K562 (cell line): ENCODE data around the gene DOK4. TPM values are rescaled to one million over a fixed set of nuclear protein-coding genes. Genes with fewer than 3 reads are reported as not detected.

Experiments used
- NR2C2 ChIP-seq, 2 experiments: fragments of 200-800 bp in 1 of 2; sonication (Bioruptor generic) in 1 of 2; sonication (generic) in 1 of 2; formaldehyde crosslinking in 1 of 2; IDR thresholded peaks; 2 replicates each; pipeline versions ENCODE4 v1.6.1 to v1.8.0; 2016 to 2022; ENCODE audit warnings: mild to moderate bottlenecking in 1 of 2, missing compliant biosample characterization in 1 of 2, missing genetic modification characterization in 1 of 2, missing genetic modification reagents in 1 of 2
- POLR2H ChIP-seq: IDR thresholded peaks from 2 replicates; pipeline ENCODE4 v1.6.1; 2016; ENCODE audit warnings: missing genetic modification characterization, low read depth, mild to moderate bottlenecking, control low read depth, missing compliant biosample characterization, moderate library complexity
- ZKSCAN8 ChIP-seq: fragments of 200-800 bp; sonication (Bioruptor generic); IDR thresholded peaks from 2 replicates; pipeline ENCODE4 v1.6.1; 2016; ENCODE audit warnings: missing genetic modification characterization, missing compliant biosample characterization
- ZNF184 ChIP-seq: sonication (generic); formaldehyde crosslinking; IDR thresholded peaks from 2 replicates; pipeline ENCODE4 v1.5.0; 2020; ENCODE audit warnings: missing genetic modification reagents
- ZNF232 ChIP-seq: sonication (generic); formaldehyde crosslinking; IDR thresholded peaks from 2 replicates; pipeline ENCODE4 v1.8.0; 2022; ENCODE audit warnings: mild to moderate bottlenecking, missing genetic modification reagents
- ZNF830 ChIP-seq: fragments of 250-450 bp; sonication (Bioruptor Pico); IDR thresholded peaks from 2 replicates; pipeline ENCODE4 v1.5.0; 2021; ENCODE audit warnings: mild to moderate bottlenecking
- polyA plus RNA-seq, 8 experiments: library from polyadenylated mRNA; depleted of rRNA in 4 of 8; stranded (reverse) in 5 of 8; unstranded in 3 of 8; fragments of >200 nt; fragmentation: Nextera tagmentation in 2 of 8; fragmentation: Illumina TruSeq in 1 of 8; extraction: Ambion mirVana in 2 of 8; extraction: Trizol in 1 of 8; gene quantifications; 2 replicates each; pipeline versions ENCODE4 v1.2.1 to v1.2.3, GENCODE V29; 2011 to 2014; ENCODE audit warnings: inconsistent platforms in 1 of 8, missing spikeins in 1 of 8
- total RNA-seq, 7 experiments: library from RNA; depleted of rRNA in 6 of 7; stranded (reverse); fragments of >200 nt in 6 of 7; fragmentation: Illumina TruSeq in 2 of 7; extraction: Trizol in 2 of 7; gene quantifications; 2 replicates each; pipeline versions ENCODE4 v1.2.1 to v1.2.3, GENCODE V29; 2011 to 2021; ENCODE audit warnings: low replicate concordance in 1 of 7
- TF ChIP-seq, protein P1 (sequence below): fragments of 200-600 bp; sonication (generic); IDR thresholded peaks from one replicate; pipeline ENCODE4 v1.6.1; 2012; ENCODE audit warnings: mild to moderate bottlenecking, low read depth, low read length, inconsistent platforms
- TF ChIP-seq, protein P2 (sequence below): fragments of 250-450 bp; sonication (Bioruptor Pico); IDR thresholded peaks from 2 replicates; pipeline ENCODE4 v1.4.0; 2020; ENCODE audit warnings: mild to moderate bottlenecking
- TF ChIP-seq, protein P3 (sequence below): fragments of 250-450 bp; sonication (Bioruptor Pico); IDR thresholded peaks from 2 replicates; pipeline ENCODE4 v1.8.0; 2021; ENCODE audit warnings: moderate library complexity, mild to moderate bottlenecking, inconsistent platforms

The DOK4 gene
- total and polyA plus RNA-seq, 9 of the 15 experiments (the other 6 are each of a cell fraction or from before 2014, with no cell fraction given), result 0.10 to 14.4 (median 8.3) TPM

DNA sequence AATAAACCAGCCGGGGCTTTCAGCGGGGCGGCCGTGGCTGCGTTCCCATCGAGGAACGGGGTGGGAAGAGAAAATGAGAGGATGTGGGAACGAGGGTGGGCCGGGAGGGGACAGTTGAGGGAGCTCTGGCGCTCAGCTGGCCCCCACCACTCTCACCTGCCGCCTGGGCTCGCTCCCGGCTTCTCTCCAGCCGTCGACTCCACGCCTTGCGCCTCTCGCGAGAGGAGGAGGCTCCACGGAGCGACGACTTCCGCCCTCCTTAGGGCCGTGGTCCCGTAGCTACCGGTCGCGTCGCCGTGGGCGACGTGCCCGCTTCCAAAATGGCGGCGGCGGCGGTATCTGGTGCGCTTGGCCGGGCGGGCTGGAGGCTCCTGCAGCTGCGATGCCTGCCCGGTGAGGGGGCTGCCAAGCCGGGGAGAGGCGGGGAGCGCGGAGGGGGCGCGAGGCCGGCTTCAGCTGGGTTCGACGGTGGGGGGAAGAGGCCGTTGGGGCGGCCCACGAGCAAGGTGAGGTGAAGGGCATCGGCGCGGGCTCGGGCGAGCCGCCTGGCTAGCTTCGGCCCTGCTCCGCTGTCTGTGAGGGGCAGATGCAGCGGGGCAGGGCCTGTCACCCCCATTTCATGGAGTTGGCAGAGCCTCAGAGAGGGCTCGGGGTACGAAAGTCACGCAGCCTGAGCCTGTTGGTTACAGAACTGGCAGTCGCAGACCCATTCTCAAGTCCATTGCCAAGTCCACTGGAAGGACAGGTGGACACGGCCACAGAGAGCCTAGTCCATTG lies 38.9 kb downstream of the DOK4 start, which contains the start of the genes CIAPIN1 and COQ9 (continued):
- TF ChIP-seq, protein P1, sequence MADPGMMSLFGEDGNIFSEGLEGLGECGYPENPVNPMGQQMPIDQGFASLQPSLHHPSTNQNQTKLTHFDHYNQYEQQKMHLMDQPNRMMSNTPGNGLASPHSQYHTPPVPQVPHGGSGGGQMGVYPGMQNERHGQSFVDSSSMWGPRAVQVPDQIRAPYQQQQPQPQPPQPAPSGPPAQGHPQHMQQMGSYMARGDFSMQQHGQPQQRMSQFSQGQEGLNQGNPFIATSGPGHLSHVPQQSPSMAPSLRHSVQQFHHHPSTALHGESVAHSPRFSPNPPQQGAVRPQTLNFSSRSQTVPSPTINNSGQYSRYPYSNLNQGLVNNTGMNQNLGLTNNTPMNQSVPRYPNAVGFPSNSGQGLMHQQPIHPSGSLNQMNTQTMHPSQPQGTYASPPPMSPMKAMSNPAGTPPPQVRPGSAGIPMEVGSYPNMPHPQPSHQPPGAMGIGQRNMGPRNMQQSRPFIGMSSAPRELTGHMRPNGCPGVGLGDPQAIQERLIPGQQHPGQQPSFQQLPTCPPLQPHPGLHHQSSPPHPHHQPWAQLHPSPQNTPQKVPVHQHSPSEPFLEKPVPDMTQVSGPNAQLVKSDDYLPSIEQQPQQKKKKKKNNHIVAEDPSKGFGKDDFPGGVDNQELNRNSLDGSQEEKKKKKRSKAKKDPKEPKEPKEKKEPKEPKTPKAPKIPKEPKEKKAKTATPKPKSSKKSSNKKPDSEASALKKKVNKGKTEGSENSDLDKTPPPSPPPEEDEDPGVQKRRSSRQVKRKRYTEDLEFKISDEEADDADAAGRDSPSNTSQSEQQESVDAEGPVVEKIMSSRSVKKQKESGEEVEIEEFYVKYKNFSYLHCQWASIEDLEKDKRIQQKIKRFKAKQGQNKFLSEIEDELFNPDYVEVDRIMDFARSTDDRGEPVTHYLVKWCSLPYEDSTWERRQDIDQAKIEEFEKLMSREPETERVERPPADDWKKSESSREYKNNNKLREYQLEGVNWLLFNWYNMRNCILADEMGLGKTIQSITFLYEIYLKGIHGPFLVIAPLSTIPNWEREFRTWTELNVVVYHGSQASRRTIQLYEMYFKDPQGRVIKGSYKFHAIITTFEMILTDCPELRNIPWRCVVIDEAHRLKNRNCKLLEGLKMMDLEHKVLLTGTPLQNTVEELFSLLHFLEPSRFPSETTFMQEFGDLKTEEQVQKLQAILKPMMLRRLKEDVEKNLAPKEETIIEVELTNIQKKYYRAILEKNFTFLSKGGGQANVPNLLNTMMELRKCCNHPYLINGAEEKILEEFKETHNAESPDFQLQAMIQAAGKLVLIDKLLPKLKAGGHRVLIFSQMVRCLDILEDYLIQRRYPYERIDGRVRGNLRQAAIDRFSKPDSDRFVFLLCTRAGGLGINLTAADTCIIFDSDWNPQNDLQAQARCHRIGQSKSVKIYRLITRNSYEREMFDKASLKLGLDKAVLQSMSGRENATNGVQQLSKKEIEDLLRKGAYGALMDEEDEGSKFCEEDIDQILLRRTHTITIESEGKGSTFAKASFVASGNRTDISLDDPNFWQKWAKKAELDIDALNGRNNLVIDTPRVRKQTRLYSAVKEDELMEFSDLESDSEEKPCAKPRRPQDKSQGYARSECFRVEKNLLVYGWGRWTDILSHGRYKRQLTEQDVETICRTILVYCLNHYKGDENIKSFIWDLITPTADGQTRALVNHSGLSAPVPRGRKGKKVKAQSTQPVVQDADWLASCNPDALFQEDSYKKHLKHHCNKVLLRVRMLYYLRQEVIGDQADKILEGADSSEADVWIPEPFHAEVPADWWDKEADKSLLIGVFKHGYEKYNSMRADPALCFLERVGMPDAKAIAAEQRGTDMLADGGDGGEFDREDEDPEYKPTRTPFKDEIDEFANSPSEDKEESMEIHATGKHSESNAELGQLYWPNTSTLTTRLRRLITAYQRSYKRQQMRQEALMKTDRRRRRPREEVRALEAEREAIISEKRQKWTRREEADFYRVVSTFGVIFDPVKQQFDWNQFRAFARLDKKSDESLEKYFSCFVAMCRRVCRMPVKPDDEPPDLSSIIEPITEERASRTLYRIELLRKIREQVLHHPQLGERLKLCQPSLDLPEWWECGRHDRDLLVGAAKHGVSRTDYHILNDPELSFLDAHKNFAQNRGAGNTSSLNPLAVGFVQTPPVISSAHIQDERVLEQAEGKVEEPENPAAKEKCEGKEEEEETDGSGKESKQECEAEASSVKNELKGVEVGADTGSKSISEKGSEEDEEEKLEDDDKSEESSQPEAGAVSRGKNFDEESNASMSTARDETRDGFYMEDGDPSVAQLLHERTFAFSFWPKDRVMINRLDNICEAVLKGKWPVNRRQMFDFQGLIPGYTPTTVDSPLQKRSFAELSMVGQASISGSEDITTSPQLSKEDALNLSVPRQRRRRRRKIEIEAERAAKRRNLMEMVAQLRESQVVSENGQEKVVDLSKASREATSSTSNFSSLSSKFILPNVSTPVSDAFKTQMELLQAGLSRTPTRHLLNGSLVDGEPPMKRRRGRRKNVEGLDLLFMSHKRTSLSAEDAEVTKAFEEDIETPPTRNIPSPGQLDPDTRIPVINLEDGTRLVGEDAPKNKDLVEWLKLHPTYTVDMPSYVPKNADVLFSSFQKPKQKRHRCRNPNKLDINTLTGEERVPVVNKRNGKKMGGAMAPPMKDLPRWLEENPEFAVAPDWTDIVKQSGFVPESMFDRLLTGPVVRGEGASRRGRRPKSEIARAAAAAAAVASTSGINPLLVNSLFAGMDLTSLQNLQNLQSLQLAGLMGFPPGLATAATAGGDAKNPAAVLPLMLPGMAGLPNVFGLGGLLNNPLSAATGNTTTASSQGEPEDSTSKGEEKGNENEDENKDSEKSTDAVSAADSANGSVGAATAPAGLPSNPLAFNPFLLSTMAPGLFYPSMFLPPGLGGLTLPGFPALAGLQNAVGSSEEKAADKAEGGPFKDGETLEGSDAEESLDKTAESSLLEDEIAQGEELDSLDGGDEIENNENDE, result no peak
- TF ChIP-seq, protein P2, sequence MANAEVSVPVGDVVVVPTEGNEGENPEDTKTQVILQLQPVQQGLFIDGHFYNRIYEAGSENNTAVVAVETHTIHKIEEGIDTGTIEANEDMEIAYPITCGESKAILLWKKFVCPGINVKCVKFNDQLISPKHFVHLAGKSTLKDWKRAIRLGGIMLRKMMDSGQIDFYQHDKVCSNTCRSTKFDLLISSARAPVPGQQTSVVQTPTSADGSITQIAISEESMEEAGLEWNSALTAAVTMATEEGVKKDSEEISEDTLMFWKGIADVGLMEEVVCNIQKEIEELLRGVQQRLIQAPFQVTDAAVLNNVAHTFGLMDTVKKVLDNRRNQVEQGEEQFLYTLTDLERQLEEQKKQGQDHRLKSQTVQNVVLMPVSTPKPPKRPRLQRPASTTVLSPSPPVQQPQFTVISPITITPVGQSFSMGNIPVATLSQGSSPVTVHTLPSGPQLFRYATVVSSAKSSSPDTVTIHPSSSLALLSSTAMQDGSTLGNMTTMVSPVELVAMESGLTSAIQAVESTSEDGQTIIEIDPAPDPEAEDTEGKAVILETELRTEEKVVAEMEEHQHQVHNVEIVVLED (CRISPR knock-in tag), result peak; percentile 99
- TF ChIP-seq ZNF830 (CRISPR knock-in tag), result no peak
- TF ChIP-seq, protein P3, sequence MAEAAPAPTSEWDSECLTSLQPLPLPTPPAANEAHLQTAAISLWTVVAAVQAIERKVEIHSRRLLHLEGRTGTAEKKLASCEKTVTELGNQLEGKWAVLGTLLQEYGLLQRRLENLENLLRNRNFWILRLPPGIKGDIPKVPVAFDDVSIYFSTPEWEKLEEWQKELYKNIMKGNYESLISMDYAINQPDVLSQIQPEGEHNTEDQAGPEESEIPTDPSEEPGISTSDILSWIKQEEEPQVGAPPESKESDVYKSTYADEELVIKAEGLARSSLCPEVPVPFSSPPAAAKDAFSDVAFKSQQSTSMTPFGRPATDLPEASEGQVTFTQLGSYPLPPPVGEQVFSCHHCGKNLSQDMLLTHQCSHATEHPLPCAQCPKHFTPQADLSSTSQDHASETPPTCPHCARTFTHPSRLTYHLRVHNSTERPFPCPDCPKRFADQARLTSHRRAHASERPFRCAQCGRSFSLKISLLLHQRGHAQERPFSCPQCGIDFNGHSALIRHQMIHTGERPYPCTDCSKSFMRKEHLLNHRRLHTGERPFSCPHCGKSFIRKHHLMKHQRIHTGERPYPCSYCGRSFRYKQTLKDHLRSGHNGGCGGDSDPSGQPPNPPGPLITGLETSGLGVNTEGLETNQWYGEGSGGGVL (CRISPR knock-in tag), result no peak
- no peak for TF ChIP-seq ZKSCAN8 (CRISPR knock-in tag)
- TF ChIP-seq ZNF184 (CRISPR knock-in tag), result no peak
- peak; percentile 76 for TF ChIP-seq POLR2H (tag)
- TF ChIP-seq NR2C2 (CRISPR knock-in tag; IDR thresholded peaks at IDR 0.05), result no peak
- peak; percentile 77; the same call in 1 of the 2 replicates for TF ChIP-seq NR2C2 (tag; IDR thresholded peaks at IDR 0.05)
- TF ChIP-seq ZNF232 (CRISPR knock-in tag), result 0 out of 2 replicates have a peak, but pooled peaks have one; percentile 13
